Loucy (cell line): ENCODE data around the gene UCN3.

ENCODE experiments used
- H2AFZ ChIP-seq: fragments of 200-600 bp; sonication (generic); 2 replicates; pipeline ENCODE4 v1.6.0; 2016; ENCODE audit warnings: antibody characterized with exemption, mild to moderate bottlenecking, low read length, moderate library complexity
- H3F3A ChIP-seq: fragments of 200-600 bp; 2 replicates; pipeline ENCODE4 v1.6.0; 2016; ENCODE audit warnings: antibody characterized with exemption, low read depth, mild to moderate bottlenecking
- H3K27me3 ChIP-seq: fragments of 200-600 bp; sonication (generic); 2 replicates; pipeline ENCODE4 v1.6.1; 2014; ENCODE audit warnings: low read length, mild to moderate bottlenecking; ENCODE audit not compliant: insufficient read depth, poor library complexity, severe bottlenecking
- H3K36me3 ChIP-seq: fragments of 200-600 bp; sonication (generic); 2 replicates; pipeline ENCODE4 v1.6.1; 2016; ENCODE audit warnings: low read length; ENCODE audit not compliant: insufficient read depth
- H3K4me1 ChIP-seq: fragments of 200-600 bp; sonication (generic); 2 replicates; pipeline ENCODE4 v1.5.1; 2014; ENCODE audit warnings: low read length, mild to moderate bottlenecking; ENCODE audit not compliant: insufficient read depth, poor library complexity, severe bottlenecking
- H3K4me2 ChIP-seq: fragments of 200-600 bp; sonication (generic); 2 replicates; pipeline ENCODE4 v1.6.0; 2014; ENCODE audit warnings: antibody characterized with exemption, low read length, low read depth, mild to moderate bottlenecking; ENCODE audit not compliant: poor library complexity, severe bottlenecking
- H3K4me3 ChIP-seq: fragments of 200-600 bp; sonication (generic); 2 replicates; pipeline ENCODE4 v1.5.1; 2014; ENCODE audit warnings: low read length, mild to moderate bottlenecking, mixed read lengths; ENCODE audit not compliant: poor library complexity, severe bottlenecking
- H3K79me2 ChIP-seq: fragments of 200-600 bp; sonication (generic); 2 replicates; pipeline ENCODE4 v1.6.1; 2014; ENCODE audit warnings: low read length; ENCODE audit not compliant: insufficient read depth
- H3K9ac ChIP-seq: fragments of 200-600 bp; sonication (generic); 2 replicates; pipeline ENCODE4 v1.6.0; 2014; ENCODE audit warnings: mild to moderate bottlenecking, low read depth, low read length, moderate library complexity; ENCODE audit not compliant: poor library complexity, severe bottlenecking
- H3K9me2 ChIP-seq: fragments of 200-600 bp; sonication (generic); replicated peaks from 2 replicates; pipeline ENCODE4 v1.6.1; 2016; ENCODE audit warnings: low read depth, low read length, mixed read lengths
- H3K9me3 ChIP-seq: fragments of 200-600 bp; sonication (generic); 2 replicates; pipeline ENCODE4 v1.6.1; 2014; ENCODE audit warnings: mild to moderate bottlenecking, antibody characterized with exemption, low read length, low read depth; ENCODE audit not compliant: insufficient read depth
- H4K20me1 ChIP-seq: fragments of 200-600 bp; sonication (generic); 2 replicates; pipeline ENCODE4 v1.6.0; 2014; ENCODE audit warnings: antibody characterized with exemption, low read length, mild to moderate bottlenecking; ENCODE audit not compliant: insufficient read depth, poor library complexity, severe bottlenecking
- EZH2phosphoT487 ChIP-seq: fragments of 200-600 bp; IDR thresholded peaks from 2 replicates; pipeline ENCODE4 v1.6.1; 2018; ENCODE audit warnings: antibody characterized with exemption, mild to moderate bottlenecking, moderate library complexity, borderline replicate concordance
- TF ChIP-seq, protein P1 (sequence below): fragments of 200-600 bp; sonication (generic); conservative IDR thresholded peaks from 2 replicates; pipeline ENCODE4 v1.5.1; 2014; ENCODE audit warnings: mild to moderate bottlenecking, antibody characterized with exemption, low read length

The UCN3 gene

DNA sequence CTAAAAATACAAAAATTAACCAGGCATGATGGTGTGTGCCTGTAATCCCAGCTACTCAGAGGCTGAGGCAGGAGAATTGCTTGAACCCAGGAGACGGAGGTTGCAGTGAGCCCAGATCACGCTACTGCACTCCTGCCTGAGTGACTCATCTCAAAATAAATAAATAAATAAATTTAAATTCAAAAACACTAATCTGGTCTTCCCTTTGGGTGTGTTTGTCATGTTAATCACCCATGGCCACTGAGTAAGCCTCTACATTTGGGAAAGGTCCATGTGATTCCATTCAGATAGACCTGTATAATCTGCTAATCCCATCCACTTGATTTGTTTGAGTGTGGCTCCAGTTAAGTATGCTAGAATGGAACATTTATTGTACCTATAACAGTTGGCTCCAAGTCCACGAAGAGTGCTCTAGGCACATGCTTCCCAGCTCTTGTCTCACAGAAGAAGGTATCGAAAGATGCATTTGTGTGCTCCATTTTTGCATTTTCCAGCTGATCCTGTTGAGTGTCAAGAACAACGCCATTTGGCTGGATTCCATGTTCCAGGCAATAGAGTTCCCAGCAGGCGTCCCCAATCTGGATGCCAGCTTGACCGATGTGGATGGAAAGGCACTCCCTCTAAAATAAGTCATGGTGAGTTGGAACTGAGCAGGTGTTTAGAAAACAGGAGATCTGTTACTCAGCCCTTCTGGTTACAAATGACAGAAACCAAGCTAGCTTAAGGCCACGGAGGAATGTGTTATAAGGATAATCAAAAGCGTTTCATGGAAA lies 35.9 kb downstream of the UCN3 start:
- no peaks in the 10 kb centered on the region for H4K20me1 ChIP-seq
- H3F3A ChIP-seq: no peaks in the 10 kb centered on the region
- no peak overlapping the region for H3K4me3 ChIP-seq
- H2AFZ ChIP-seq: no peak overlapping the region
- no peak overlapping the region for H3K9ac ChIP-seq
- no peaks in the 10 kb centered on the region for H3K36me3 ChIP-seq
- no peaks in the 10 kb centered on the region for H3K9me2 ChIP-seq
- TF ChIP-seq, protein P1, sequence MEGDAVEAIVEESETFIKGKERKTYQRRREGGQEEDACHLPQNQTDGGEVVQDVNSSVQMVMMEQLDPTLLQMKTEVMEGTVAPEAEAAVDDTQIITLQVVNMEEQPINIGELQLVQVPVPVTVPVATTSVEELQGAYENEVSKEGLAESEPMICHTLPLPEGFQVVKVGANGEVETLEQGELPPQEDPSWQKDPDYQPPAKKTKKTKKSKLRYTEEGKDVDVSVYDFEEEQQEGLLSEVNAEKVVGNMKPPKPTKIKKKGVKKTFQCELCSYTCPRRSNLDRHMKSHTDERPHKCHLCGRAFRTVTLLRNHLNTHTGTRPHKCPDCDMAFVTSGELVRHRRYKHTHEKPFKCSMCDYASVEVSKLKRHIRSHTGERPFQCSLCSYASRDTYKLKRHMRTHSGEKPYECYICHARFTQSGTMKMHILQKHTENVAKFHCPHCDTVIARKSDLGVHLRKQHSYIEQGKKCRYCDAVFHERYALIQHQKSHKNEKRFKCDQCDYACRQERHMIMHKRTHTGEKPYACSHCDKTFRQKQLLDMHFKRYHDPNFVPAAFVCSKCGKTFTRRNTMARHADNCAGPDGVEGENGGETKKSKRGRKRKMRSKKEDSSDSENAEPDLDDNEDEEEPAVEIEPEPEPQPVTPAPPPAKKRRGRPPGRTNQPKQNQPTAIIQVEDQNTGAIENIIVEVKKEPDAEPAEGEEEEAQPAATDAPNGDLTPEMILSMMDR: no peak
- no peak for TF ChIP-seq EZH2phosphoT487
- no peaks in the 10 kb centered on the region for H3K27me3 ChIP-seq
- no peaks in the 10 kb centered on the region for H3K9me3 ChIP-seq
- no peaks in the 10 kb centered on the region for H3K79me2 ChIP-seq
- H3K4me1 ChIP-seq: no peaks in the 10 kb centered on the region
- no peak overlapping the region for H3K4me2 ChIP-seq

DNA sequence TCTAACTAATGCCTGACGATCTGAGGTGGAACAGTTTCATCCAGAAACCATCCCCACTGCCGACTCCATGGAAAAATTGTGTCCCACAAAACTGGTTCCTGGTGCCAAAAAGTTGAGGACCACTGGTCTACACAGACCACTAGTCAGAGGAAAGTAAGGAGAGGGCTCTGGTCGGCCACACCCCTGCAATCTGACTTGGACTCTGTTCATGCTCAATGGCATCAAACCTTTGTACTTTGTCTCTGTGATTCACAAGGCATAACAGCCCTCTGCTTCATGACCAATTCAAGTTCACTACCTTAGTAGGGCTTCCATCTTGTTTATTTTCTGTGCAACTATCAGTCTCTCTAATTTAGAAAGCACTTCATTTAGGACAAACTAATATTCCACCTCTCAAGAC lies 38.0 kb downstream of the UCN3 start:
- H3K4me3 ChIP-seq: no peak overlapping the region
- H3K9ac ChIP-seq: no peak overlapping the region
- H2AFZ ChIP-seq: no peak overlapping the region
- no peak overlapping the region for H3K4me2 ChIP-seq
- H3K79me2 ChIP-seq: no peaks in the 10 kb centered on the region
- H3F3A ChIP-seq: no peaks in the 10 kb centered on the region
- no peaks in the 10 kb centered on the region for H3K9me3 ChIP-seq
- TF ChIP-seq, protein P1: no peak
- TF ChIP-seq EZH2phosphoT487: no peak
- no peaks in the 10 kb centered on the region for H4K20me1 ChIP-seq
- no peaks in the 10 kb centered on the region for H3K4me1 ChIP-seq
- H3K36me3 ChIP-seq: no peaks in the 10 kb centered on the region
- H3K9me2 ChIP-seq: no peaks in the 10 kb centered on the region
- no peaks in the 10 kb centered on the region for H3K27me3 ChIP-seq

DNA sequence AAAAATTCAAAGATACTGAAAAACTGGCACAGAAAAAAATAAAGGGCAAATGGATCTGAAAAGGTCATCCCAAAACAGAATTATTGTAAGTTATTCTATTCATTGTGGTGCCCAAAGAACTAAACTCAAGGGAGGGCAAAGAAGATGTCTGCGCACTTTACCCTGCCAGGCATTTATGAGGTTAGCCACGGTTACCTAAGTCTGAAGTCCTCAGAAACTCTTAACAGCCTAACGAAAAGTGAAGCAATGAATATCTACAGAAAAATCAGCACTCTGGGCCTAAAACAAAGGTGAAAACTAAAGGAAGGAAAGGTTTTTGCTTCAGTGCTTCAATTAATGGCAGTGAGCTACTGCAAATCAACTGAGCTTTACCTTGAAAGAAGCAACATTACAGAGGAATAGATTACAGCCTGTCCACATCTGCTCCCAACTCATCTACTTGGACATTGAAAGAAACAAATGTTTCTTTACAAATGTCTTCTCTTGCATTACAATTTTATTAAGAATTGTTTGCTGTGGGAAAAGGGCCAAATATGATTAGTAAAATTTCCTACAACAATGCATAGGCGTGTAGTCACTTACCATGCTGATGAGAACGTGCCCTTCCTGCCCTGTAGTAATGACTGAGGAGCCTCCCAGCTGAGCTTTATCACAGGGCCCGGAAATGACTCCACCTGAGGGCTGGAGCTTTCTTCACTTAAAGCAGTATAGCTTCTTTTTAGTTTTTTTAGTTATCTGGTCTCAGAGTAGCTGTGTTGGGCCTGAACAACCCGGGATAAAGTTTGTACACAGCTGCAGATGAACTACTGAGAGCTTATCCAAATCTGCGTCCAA lies 39.7 kb downstream of the UCN3 start, which contains the start of gene TUBAL3:
TUBAL3 (minus strand) TSS at position 621 of the 834 bp plus-strand sequence; CDS start at position 585, 36 bp downstream.
- Histone ChIP-seq H3K9me3 (no peaks in the 10 kb centered on the region), H4K20me1 (no peaks in the 10 kb centered on the region), H3K4me3 (no peak within 1 kb of the TSS), H3F3A (no peaks in the 10 kb centered on the region), H3K36me3 (no peaks in the 10 kb centered on the region), H3K9me2 (no peaks in the 10 kb centered on the region), H3K27me3 (no peaks in the 10 kb centered on the region), H3K9ac (no peak within 1 kb of the TSS), H3K4me2 (no peak within 1 kb of the TSS), H2AFZ (no peak within 1 kb of the TSS), H3K79me2 (no peaks in the 10 kb centered on the region), H3K4me1 (no peaks in the 10 kb centered on the region)
- no peak for TF ChIP-seq EZH2phosphoT487
- TF ChIP-seq, protein P1: no peak
